HG03103 (cell line): Measurements from ENCODE around the gene PGGHG.
"Not testable (repeated sequence)": the region's sequence is repeated elsewhere in the genome, so short reads cannot be mapped to it uniquely, and the experiment has no call there.

Source experiments
- ATAC-seq: cut with Tn5 transposase; IDR thresholded peaks from one replicate; pipeline ENCODE4 v1.9.1; 2021; ENCODE audit warnings: low read depth; ENCODE audit not compliant: unreplicated experiment

Gene PGGHG

DNA sequence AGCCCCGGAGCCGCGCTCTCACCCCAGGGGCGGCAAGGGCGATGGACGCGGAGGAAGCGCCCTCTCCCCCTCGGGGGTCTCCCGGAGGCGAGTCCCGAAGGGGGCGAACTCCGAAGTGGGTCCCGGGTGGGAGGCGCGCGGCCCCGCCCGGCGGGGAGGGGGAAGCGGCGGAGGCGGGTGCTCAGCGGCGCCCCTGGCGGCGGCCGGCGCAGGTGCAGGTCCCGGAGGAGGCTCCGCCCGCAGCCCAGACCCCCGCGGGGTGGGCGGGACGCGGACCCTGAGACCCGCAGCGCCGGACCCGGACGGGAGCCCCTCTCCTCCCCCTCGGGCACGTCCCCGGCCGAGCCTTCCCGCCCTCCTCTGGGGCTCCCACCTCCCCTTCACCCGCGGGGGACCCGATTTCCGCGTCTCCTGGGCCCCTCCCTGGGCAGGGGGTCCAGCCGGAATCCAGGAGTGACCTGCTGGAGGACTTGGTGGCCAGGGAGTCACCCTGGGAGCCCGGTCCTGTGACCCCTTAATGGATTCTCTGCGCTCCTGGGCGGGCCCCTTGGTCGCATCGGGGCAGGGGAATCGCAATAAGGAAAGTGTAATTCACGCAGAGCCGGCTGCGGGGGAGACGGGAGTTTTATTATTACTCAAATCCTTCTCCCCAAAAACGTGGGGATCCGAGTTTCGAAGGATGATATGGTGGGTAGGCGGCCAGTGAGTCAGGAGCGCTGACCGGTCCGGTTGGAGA is 22.3 kb downstream of the PGGHG start:
- ATAC-seq = not testable (repeated sequence)

DNA sequence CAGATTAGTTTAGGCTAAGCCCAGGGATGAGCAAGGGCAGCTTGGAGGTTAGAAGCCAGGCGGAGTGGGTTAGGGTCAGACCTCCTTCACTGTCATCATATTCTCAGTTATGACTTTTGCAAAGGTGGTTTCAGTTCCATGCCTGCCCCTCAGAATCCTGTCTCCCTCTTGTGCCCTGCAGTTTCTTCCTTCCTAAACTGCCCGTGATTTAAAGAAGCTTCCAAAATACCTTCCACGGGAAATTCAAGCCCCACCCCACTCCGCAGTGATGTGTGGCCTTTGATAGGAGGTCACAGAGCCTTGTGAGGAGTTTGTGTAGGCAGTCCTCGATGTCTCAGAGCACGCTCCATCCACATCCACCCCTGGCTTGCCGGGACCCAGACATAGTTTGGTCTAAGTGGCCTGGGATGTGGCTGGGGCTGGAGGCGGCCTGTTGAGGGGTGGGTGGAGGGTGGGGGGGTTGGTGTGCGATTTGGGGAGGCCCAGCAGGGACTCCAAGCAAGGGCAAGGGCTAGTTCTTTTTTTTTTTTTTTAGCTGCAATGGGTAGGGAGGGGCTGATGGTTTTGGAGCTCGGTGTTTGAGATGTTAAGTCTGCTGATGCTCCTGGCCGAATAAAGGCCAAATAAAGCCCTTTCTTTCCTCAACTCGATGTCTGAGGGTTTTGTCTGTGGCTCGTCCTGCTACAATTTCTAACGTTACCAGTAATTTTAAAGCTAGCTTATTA is 23.3 kb downstream of the PGGHG start:
- no peak for ATAC-seq

DNA sequence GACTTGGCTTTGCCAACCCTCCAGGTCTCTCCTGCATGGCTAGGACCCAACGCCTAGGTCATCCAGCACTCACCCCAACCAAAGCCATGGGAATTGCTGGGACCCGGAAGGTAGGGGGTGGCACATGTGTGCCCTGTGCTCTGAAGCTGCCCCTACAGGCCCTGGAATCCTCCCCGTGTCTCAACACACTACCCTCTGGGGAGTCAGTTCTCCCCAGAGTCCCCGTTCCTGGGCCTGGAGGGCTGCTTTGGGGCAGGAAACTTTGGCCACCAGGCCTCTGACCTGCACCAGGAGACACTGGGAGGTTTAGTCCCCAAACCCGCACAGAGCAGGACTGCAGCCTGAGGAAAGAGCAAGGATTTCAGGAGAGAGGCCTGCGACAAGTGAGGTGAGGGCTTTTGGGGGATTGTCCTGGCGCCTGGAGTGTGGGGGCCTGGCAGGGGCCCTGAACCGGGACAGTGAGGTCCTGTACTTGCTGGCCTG is 24.4 kb downstream of the PGGHG start:
- ATAC-seq = no peak

DNA sequence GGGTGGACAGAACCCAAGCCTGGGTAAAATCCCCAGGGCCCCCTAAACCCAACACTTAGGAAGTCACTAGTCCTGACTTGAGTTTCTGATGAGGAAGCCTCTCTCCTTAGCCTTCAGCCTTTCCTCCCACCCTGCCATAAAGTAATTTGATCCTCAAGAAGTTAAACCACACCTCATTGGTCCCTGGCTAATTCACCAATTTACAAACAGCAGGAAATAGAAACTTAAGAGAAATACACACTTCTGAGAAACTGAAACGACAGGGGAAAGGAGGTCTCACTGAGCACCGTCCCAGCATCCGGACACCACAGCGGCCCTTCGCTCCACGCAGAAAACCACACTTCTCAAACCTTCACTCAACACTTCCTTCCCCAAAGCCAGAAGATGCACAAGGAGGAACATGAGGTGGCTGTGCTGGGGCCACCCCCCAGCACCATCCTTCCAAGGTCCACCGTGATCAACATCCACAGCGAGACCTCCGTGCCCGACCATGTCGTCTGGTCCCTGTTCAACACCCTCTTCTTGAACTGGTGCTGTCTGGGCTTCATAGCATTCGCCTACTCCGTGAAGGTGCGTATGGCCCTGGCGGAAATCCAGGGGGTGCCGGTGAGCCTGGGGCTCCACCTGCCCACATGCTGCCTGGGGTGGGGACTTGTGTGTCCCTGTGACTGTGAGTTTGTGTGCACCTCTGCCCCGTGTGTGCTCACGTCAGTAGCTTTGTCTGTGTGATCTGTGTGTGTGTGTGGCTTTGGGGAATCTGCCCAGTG is 25.0 kb downstream of the PGGHG start, which contains the start of gene IFITM1:
IFITM1 (plus strand) TSS at position 254 of the 767 bp plus-strand sequence; CDS start at position 385, 131 bp downstream.
- peak; percentile 26 for ATAC-seq

DNA sequence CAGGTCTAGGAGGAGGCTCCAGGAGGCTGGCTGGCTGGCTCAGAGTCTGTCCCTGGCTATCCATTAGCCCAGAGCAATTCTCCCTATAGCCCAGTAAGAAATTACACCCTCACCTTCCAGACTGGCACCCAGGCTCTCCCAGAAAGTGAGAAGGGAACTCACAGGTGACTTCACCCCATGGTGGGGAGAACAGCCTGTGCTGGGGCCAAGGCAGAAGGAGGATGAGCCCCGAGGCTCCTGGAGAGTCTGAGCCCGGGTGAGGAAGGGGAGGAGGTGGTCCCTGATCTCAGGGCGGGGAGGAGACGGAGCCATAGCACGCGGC is 25.6 kb downstream of the PGGHG start:
- ATAC-seq = not testable (repeated sequence)

DNA sequence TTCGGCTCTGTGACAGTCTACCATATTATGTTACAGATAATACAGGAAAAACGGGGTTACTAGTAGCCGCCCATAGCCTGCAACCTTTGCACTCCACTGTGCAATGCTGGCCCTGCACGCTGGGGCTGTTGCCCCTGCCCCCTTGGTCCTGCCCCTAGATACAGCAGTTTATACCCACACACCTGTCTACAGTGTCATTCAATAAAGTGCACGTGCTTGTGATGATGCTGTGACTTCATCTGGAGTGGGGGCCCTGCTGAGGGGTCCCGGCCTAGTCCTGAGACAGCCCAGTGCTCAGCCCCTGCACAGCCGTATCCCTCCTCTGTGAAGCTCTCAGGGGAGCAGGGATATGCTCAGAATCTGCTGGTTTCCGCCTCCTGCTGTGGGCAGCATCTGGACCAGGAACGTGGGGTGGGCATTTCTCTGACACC is 26.1 kb downstream of the PGGHG start:
- no peak for ATAC-seq

DNA sequence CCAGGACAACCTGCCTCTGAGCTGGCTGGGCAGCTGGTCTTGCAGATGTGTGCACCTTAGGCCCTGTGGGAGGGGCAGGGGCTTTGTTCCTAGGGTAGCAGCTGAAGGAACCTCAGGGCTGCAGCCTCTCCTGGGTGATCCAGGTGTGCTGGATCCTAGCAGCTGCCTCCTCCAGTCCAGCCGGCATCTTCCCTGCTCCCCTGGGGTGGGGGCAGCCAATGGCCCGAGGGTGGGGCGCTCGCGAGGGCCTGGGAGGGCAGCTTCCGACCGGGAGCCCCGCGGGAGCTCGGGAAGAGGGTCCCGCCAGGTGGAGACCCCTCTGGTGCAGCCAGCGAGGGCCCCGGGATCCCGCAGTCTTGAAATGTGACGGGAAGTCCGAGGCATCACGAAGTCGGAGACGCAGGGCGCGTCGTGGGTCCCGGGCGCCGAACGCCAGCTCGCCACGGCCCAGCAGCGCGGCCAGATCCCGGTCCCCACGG is 26.6 kb downstream of the PGGHG start:
- ATAC-seq = no peak

DNA sequence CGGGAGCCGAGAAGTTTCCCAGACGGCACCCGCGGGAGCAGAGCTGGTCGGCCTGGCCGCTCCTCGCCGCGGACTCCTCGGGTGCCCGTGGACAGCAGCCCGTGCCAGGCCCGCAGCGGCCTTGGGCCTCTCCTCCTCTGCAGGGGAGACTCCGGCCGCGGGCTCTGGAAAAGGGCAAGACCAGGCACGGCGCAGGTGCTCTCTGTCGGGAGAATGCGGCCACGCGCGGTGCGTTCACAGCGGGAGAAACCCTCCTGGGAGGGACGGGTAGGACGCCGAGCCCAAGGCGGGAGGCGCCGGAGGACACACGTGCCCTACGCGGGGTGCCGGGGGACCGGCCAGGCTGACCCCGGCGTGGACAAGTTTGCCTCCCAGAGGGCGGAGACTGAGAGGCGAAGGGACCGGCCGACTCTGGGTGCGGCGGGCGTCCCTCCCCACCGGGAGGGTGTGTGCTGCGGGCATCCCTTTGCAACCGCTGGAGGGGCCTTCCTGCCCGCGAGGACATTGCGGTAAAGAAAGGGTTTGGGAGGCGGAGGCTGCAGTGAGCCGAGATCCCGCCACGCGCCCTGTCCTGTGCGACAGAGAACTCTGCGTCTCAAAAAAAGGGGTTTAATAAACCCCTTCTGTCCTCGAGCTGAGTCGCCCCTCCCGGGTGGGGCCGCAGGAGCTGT is 27.2 kb downstream of the PGGHG start:
- ATAC-seq = no peak

DNA sequence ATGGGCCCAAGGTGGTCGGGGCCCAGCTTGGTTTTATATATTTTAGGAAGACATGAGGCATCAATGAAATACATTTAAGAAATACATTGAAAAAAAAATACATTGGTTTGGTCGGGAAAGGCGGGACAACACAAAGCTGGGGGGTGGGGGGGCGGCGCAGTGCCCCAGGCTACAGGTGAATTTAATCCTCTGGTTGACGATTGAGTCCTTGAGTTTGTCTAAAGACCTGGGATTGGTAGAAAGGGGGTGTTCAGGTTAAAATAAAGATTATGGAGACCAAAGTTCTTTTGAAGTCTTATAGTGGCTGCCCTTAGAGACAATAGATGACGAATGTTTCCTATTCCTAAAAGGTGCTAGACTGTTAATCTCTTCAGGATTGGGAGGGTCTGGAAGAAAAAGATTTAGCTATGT is 28.0 kb downstream of the PGGHG start:
- no peak for ATAC-seq

DNA sequence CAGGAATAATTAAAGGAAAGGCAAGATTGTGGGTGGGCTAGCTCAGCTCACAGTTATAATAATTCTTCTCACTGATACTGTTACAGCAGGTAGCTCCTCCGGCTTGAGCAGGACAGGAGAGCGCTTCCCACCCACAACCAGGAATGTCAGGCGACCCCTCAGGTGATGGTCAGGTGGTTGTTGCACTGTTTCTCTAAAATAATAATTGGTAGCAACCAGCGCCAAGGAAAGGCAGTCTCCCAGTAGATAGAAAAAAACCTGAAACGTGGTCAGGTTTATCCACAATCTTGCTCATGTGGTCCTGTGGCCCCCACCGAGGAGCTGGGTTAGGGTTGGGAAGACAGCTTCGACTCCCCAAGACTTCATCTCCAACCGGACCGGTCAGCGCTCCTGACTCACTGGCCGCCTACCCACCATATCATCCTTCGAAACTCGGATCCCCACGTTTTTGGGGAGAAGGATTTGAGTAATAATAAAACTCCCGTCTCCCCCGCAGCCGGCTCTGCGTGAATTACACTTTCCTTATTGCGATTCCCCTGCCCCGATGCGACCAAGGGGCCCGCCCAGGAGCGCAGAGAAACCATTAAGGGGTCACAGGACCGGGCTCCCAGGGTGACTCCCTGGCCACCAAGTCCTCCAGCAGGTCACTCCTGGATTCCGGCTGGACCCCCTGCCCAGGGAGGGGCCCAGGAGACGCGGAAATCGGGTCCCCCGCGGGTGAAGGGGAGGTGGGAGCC is 28.9 kb downstream of the PGGHG start:
- ATAC-seq = not testable (repeated sequence)

DNA sequence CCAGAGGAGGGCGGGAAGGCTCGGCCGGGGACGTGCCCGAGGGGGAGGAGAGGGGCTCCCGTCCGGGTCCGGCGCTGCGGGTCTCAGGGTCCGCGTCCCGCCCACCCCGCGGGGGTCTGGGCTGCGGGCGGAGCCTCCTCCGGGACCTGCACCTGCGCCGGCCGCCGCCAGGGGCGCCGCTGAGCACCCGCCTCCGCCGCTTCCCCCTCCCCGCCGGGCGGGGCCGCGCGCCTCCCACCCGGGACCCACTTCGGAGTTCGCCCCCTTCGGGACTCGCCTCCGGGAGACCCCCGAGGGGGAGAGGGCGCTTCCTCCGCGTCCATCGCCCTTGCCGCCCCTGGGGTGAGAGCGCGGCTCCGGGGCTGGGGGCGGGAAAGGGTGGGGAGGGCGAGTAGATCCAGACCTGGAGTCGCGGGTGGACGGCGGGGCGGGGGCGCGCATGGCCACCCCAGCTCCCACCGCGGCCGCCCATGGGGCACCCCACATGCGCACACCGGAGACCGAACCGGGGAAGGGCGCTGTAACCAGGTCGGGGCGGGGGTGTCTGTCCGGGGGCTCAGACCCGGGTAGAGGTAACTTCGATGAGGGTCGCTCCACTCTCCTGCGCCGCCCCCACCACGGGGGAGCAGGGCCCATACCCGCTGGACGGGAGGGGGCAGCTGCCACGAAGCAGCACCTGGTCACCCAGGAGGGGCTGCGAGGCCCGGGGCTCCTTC is 29.6 kb downstream of the PGGHG start:
- ATAC-seq = not testable (repeated sequence)

DNA sequence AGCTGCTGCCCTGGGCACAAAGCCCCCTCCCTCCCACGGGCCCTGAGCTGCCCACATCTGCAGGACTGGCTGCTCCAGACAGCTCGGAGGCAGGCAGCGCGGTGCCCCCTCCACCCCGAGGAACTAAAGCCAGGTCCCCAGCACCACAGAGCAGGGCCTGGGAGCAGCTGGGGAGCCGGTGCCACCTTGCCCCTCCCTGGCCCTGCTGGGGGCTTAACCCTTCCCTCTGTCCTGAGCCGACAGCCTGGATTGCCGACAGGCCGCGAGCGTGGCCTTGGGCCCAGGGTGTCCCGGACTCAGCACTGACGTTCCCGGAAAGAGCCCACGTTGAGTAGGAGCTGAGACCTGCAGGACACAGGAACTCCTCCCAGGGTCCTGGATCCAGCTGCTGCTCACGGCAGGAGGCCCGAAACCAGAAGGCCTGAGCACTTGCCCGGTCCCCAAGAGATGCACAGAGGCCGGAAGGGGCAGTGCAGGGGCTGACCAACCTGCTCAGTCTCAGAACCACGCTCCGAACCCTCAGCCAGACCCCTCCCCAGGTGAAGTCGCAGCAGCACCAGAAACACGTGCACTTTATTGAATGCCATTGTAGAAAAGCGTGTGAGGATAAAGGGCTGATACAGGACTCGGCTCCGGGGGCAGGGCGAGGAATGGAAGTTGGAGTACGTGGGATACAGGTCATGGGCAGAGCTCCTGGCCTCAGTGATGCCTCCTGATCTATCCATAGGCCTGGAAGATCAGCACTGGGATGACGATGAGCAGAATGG is 30.4 kb downstream of the PGGHG start:
- not testable (repeated sequence) for ATAC-seq

DNA sequence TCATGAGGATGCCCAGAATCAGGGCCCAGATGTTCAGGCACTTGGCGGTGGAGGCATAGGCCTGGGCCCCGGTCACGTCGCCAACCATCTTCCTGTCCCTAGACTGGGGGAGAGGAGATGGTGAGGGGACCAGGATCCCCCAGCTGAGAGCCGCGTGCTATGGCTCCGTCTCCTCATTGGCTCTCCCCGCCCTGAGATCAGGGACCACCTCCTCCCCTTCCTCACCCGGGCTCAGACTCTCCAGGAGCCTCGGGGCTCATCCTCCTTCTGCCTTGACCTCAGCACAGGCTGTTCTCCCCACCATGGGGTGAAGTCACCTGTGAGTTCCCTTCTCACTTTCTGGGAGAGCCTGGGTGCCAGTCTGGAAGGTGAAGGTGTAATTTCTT is 31.0 kb downstream of the PGGHG start:
- ATAC-seq = not testable (repeated sequence)

DNA sequence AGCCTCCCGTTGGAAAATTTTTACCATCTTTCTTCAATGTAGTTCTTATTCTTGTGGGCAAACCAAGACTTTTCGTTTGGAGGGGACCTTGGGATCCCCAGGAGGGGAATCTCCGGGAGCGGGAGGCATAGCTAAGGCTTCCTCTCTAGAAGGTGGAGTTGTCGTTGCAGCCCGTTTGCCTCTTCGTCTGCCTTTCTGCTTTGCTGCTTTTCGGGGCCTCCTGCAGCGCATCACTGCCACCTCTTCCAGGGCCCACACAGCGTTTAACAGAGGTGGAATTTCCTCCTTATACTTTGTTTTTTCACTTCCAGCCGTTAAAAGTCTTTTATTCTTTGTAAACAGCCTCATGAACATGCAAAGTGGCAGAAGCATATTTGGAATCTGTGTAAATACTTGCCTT is 35.2 kb downstream of the PGGHG start:
- ATAC-seq = no peak

DNA sequence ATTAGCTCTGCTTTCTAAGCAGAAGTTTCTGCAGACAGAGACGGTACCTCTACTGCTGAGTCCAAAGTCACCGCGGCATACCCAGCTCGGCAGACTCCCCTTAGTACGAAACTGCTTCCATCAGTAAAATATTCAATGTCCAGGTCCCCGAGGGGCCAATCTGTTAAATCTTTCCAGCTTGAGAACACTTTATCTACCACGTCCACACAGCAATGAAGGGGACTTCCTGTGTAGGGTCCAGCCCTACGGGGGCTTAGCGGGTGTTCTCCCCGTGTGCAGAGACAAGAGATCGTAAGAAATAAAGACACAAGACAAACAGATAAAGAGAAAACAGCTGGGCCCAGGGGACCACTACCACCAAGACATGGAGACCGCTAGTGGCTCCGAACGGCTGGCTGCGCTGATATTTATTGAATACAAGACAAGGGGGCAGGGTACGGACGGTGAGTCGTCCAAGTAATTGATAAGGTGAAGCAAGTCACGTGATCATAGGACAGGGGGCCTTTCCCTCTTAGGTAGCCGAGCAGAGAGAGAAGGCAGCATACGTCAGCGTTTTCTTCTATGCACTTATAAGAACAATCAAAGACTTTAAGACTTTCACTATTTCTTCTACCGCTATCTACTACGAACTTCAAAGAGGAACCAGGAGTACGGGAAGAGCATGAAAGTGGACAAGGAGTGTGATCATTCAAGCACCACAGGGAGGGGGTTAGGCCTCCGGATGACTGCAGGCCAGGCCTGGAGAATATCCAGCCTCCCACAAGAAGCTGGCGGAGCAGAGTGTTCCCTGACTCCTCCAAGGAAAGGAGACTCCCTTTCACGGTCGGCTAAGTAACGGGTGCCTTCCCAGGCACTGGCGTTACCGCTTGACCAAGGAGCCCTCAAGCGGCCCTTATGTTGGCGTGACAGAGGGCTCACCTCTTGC is 35.9 kb downstream of the PGGHG start:
- not testable (repeated sequence) for ATAC-seq

DNA sequence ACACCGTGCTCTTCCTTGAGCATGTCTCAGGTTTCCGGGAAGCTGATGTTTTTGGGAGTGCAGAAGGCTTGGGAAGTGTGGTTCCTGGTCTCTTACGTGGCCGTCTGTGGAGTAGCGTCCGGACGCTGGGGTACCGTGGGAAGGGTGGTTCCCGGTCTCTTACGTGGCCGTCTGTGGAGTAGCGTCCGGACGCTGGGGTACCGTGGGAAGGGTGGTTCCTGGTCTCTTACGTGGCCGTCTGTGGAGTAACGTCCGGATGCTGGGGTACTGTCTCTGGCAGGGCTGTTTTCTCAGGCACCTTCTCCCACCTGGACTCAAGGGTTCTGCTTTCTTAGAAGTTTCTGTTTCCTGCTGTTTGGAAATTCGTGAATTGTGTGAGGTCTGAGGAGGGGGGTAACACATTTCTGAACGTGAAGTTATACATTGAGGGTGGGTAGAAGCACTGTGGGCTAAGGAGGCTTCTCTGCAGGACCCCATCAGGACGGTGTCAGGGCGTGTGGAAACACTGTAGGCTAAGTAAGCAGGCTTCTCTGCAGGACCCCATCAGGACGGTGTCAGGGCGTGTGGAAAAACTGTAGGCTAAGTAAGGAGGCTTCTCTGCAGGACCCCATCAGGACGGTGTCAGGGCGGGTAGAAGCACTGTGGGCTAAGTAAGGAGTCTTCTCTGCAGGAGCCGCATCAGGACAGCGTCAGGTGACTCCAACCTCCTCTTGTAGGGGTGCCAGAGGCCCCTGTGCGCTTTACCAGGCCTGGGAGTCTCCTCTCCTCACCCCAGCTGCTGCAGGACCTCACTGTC is 37.1 kb downstream of the PGGHG start:
- ATAC-seq = no peak

DNA sequence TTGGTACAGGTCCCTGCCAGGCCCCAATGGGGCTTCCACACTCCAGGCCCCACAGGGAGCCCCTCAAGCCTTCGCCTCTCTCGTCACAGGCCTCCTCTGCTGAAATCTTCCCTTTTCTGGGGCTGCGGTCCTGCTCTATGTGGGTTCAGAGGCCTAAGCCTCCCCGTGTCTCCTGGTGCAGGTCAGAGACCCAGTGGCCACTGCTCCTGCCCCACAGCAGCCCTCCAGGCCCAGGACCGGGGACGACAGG is 37.6 kb downstream of the PGGHG start:
- ATAC-seq = peak; percentile 6
